ENCODE data around the gene YIF1A. TPM values are rescaled to one million over a fixed set of nuclear protein-coding genes. Genes with fewer than 3 reads are reported as not detected.
"Not testable (repeated sequence)": the region's sequence is repeated elsewhere in the genome, so short reads cannot be mapped to it uniquely, and the experiment has no call there.

Gene YIF1A
- total RNA-seq, 1 donor from 2014 or later = 78.7 TPM

DNA sequence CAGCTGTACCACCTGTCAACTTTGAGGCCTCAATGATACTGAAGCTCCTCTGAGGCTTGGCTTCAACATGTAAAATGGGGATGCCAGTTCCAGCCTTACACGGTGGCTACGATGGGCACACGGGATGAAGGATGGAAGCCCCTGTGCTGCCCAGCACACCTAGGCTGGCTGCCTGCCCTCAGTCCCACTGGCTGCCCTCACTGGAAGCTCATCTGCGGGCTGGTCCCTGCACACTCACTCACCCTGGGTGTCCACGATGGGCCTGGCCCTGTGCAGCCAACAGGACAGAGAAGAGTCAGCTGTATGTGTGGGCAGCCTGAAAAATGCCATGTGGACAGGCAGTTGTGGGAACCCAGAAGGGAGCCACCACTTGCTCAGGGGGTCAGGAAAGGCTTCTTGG is 2.2 kb downstream of the YIF1A start:
- no peak for DNase-seq (ENCODE audit: low spot score)

- no peak for DNase-seq (ENCODE audit: low spot score)
These were observed 3.5 kb downstream of the YIF1A start for GRCh38 chr11:66285250-66285947.

DNA sequence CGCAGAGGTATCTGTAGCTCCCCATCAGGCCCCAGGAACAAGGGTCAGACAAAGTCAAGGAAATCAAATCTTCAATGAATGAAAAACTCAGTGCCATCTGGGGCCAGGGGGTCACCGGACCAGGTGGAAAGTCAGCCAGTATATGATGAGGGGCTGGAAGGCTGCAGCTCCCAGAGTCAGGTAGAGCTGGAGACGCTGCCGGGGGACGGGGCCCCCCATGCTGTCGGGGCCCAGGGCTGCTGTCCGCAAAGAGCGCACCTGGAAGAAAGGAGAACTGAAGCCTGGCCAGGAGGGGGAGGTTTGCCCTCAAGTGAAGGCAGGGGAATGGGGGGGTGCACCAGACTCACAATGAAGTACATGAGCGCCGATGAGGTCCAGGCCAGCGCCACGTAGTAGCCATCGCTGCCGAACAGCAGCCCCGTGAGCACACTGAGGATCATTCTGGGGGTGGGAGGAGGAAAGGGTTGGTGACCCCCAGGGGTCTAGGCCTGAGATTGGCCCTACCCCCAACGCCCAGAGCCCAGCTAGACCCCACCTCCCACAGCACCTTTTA is 4.3 kb downstream of the YIF1A start:
- DNase-seq (ENCODE audit: low spot score) = no peak

DNA sequence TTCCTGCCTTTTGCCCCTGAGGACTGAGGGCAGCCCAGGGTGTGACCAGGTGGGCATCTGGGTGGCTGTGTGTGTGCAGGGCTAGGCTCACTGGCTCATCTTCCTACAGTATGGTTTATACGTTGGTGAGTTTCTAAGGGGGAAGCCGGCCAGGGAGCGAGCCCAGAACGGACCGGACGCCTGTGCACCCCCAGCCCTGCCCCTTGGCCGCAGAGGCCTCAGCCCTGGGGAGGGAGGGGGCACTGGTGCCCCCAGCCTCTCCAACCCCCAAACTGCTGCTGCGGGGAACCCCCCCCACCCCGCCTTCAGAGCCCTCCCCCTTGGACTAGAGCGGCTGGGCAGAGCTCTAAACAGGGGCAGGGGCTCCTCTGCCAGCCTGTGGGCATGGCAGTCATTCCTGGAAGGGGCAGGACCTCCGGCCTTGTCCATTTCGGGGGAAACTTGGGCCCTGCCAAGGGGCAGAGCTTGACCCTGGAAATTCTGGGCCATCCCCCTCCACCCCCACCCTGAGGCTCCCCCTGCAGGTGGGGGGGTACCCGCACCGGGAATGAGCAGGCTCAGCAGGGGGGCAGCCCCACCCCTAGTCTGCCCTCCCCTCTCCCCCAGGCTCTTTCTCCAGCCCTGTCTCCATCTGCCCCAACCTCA is 5.4 kb downstream of the YIF1A start:
- no peak for DNase-seq (ENCODE audit: low spot score)

DNA sequence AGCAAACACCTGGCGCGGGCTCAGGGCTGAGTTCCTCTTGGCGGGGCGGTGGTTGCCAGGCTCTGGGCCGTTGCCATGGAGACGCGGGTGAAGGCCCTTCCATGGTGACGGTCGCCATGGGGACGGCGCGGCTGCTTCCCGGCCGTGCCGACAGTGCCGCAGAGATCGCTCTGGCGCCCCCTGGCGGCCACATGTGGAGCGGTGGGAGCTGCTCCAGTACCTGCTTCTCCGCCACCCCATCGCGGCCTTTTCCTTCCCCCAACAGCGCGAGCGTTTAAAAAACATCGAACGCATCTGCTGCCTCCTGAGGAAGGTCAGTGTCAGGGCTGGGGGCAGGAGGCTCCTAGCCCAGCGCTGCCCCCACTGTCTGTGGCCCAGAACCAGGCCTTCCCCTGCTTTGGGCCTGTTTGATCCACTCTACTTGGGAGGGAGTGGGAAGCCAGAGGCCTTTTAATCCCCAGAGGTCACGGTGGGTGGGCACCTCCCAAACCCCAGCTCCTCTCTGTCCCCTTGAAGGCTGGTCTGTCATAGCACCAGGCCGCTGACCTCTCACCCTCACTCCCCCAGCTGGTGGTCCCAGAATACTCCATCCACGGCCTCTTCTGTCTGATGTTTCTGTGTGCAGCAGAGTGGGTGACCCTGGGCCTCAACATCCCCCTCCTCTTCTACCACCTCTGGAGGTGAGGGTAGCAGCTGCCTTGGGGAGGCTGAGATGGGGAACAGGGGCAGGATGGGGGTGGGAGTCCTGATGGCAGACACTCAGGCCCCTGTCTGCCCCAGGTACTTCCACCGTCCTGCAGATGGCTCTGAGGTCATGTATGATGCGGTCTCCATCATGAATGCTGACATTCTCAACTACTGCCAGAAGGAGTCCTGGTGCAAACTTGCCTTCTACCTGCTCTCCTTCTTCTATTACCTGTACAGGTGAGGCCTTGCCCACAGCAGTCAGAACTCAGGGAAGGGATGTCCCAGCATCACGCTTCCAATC is 6.2 kb downstream of the YIF1A start:
- DNase-seq (ENCODE audit: low spot score) = peak; percentile 97

GRCh38 chr11:66281776-66282467 is 7.0 kb downstream of the YIF1A start:
- no peak for DNase-seq (ENCODE audit: low spot score)

- no peak for DNase-seq (ENCODE audit: low spot score)
These were observed 7.9 kb downstream of the YIF1A start for GRCh38 chr11:66281001-66281400.

GRCh38 chr11:66280428-66280827 is 8.5 kb downstream of the YIF1A start:
- DNase-seq (ENCODE audit: low spot score) = no peak

- no peak for DNase-seq (ENCODE audit: low spot score)
These were observed 9.7 kb downstream of the YIF1A start for GRCh38 chr11:66279092-66279734.

DNA sequence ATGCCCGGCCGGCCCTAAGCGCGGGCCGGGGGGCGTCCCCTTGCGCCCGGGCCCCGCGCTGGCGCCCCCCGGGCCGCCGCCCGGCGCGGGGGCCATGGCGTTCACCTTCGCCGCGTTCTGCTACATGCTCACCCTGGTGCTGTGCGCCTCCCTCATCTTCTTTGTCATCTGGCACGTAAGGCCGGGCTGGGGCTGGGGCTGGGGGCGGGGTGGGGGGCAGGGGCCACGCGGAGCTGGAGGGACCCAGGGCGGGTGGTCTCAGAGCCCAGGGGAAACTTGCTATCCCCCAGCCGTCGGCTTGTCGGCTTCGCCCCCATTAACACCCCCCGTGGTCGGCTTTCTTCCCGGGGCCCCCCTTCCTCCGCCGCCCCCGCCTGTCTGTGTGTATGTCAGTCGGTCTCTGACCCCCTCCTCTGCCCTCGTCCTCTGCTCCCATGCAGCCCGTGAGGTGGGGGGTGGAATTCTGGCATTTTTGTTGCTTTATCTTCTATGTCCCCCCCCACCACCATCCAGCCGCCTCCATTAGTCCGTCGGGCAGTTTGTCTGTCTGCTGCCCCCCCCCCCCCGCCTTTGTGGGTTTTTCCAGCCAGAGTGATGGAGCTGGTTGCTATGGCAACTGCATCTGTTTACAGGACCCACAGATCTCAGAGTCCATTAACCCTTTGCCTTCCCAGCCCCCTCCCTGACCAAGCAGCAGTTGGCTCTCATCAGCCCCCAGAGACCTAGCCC is 10.4 kb downstream of the YIF1A start:
- DNase-seq (ENCODE audit: low spot score) = no peak

DNA sequence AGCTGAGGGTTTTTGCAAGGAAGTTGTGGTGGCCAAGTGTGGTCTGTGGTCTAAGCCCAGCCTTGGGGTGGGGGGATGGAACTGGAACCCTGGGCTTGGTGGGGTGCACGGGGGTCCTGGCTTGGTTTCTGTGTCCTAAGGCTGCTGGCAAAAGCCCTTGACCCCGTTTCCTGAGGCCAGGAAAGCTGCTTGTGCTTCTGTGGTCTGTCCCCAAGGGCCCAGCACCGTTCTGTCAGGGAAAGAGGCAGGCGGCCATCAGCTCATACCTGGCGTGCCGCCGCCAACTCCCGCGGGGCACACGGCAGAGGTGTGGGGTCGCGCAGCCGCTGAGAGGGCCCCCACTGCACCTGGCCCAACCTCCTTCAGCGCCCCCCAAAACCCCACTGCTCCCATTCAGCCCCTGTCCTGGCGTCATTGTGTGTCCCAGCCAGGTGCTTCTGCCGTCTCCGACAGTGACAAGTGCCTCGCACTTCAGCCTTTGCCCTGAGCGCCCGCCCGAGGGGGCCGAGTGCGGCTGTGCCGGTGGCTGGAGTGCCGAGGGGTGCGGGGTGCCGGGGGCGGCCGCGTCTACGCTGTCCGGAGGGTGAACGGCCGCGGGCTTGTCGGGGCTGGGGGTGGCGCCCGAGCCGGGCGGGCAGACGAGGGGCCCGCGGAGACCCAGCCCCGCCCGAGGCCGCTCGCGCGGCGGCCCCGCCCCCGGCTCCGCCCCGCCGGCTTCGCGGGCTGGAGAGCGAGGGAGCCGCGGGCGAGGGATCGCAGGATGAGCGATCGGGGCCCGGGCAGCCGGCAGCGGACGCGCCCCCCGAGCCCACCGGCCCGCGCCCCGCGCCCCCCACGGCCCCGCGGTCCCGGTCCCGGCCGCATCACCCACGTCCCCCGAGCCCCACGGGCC is 11.2 kb downstream of the YIF1A start, which contains the start of gene CNIH2:
TSS of gene CNIH2 (plus strand) at position 705 of the 892 bp plus-strand sequence. CDS start 282 bp downstream, outside the sequence.
- DNase-seq (ENCODE audit: low spot score) = no peak

- not testable (repeated sequence) for DNase-seq (ENCODE audit: low spot score)
These were observed 11.9 kb downstream of the YIF1A start for GRCh38 chr11:66277064-66277463.

DNA sequence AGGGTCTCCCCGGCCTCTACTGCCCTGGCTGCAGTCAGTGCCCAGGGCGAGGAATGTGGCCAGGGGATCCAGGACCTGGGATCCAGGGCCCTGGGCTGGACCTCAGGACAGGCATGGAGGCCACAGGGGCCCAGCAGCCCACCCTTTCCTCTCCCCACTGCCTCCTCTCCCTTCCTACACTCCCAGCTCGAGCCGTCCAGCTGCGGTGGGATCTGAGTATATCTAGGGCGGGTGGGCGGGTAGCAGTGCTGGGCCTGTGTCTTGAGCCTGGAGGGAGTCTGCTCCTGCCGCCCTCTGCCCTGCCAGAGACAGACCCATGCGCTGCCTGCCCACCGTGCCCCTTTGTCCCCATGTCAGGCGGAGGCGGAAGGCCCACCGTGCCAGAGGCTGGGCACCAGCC is 12.3 kb downstream of the YIF1A start:
- DNase-seq (ENCODE audit: low spot score) = not testable (repeated sequence)

GRCh38 chr11:66275984-66276612 is 12.8 kb downstream of the YIF1A start:
- no peak for DNase-seq (ENCODE audit: low spot score)

- DNase-seq (ENCODE audit: low spot score) = no peak
These were observed 13.5 kb downstream of the YIF1A start for GRCh38 chr11:66275396-66275795.

DNA sequence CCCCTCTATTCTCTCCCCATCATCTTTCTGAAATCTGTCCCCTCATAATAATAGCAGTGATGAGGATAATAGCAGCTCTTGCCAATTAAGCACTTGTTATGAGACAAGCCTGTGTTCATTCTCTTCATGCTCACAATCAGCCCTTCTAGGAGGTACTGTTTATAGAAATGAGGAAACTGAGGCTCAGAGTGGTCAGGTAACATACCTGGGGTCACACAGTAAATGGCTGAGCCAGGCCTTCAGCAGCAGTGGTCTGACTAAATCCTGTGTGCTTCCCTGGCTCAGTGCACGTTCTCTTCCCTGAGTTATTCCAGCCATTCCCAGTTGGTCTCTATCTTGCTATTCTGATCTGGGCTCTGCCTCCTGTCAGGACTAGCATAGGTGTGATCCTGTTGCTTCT is 14.7 kb downstream of the YIF1A start:
- DNase-seq (ENCODE audit: low spot score) = no peak

DNA sequence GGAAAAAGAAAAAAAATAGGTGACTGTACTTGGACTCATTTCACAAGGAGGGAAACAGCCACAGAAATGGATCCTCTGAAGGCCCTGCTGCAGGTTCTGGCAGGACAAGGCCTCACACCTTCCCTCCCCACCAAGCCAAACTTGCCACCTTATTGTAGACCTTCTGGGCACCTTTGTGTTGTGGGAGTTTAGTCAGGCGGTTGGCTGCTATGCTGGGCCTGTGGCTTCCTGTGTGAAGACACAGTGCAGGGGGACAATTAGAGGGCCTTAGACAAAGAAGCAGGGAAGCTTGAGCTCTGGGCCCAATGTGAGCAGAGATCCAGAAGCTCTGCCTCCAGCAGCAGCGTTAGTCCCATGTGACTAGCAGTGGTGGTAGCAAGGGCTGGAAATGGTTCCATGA is 16.3 kb downstream of the YIF1A start:
- no peak for DNase-seq (ENCODE audit: low spot score)

DNA sequence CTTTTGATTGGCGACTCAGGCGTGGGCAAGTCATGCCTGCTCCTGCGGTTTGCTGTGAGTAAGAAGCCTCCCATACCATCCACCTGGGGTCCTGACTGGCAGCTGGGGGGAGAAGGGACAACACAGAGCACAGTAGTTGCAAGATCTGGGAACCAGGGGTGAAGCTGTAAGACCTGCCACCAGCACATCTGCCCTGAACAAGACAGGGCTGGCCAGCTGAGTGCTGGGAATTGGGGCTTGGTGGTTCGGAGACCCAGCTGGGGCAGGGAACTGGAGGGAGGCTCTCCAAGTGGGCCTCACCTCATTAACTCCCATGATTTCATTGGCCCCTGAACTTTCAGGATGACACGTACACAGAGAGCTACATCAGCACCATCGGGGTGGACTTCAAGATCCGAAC is 17.1 kb downstream of the YIF1A start:
- no peak for DNase-seq (ENCODE audit: low spot score)
